H1 (cell line): ENCODE results near the gene PEPD. TPM values are rescaled to one million over a fixed set of nuclear protein-coding genes. Genes with fewer than 3 reads are reported as not detected.

Experiments used
- BCL11A ChIP-seq, 2 experiments: IDR thresholded peaks; one replicate each; pipeline ENCODE4 v1.6.1; 2011; ENCODE audit warnings: low read depth in 2 of 2, low read length in 2 of 2, mild to moderate bottlenecking in 2 of 2
- E2F6 ChIP-seq: IDR thresholded peaks from 2 replicates; pipeline ENCODE4 v1.6.1; 2012; ENCODE audit warnings: inconsistent platforms
- JUND ChIP-seq: IDR thresholded peaks from 2 replicates; pipeline ENCODE4 v1.6.1; 2011; ENCODE audit warnings: mild to moderate bottlenecking, improper control_type of control experiment, low read length
- SIRT6 ChIP-seq: IDR thresholded peaks from one replicate; pipeline ENCODE4 v1.7.1; 2012; ENCODE audit warnings: low read length, inconsistent platforms
- SP1 ChIP-seq: IDR thresholded peaks from 2 replicates; pipeline ENCODE4 v1.6.1; 2011; ENCODE audit warnings: low read depth, low read length
- SRF ChIP-seq: IDR thresholded peaks from 2 replicates; pipeline ENCODE4 v1.6.1; 2011; ENCODE audit warnings: mild to moderate bottlenecking, low read depth, low read length, moderate library complexity
- TAF7 ChIP-seq: optimal IDR thresholded peaks from 2 replicates; pipeline ENCODE3; 2011; ENCODE audit warnings: low read depth, mild to moderate bottlenecking, inconsistent platforms, low read length, moderate library complexity, borderline replicate concordance
- USF2 ChIP-seq: IDR thresholded peaks from 2 replicates; pipeline ENCODE4 v1.6.1; 2011; ENCODE audit warnings: low read length, improper control_type of control experiment
- polyA plus RNA-seq, 7 experiments: library from polyadenylated mRNA; depleted of rRNA in 3 of 7; stranded (reverse) in 5 of 7; unstranded in 2 of 7; fragments of >200 nt in 5 of 7; fragments of 200-250 nt in 2 of 7; gene quantifications; 1 replicate in 5 of 7; 2 replicates in 1 of 7; 4 replicates in 1 of 7; pipeline versions ENCODE4 v1.2.1 to v1.2.3, GENCODE V29; 2011 to 2013; ENCODE audit warnings: missing spikeins in 2 of 7, mixed read lengths in 2 of 7
- total RNA-seq: library from RNA; stranded (reverse); fragmentation: NEBNext Ultra II Directional; extraction: Animal tissue kit (Norgen Biotek cat#: 25700); gene quantifications from 2 replicates; pipeline ENCODE4 v1.2.1, GENCODE V29; 2021

The PEPD gene
- total and polyA plus RNA-seq, 2 of the 8 experiments (the other 6 are each of a cell fraction or from before 2014, with no cell fraction given) = 84.1 to 178 TPM

- TF ChIP-seq TAF7 (no peak), BCL11A (IDR thresholded peaks at IDR 0.05; ENCODE audit: low read depth in 2 of 2, low read length in 2 of 2) (no peak), JUND (no peak), SIRT6 (no peak), SP1 (no peak), E2F6 (no peak), USF2 (no peak), SRF (no peak)
These were observed 139.6 kb downstream of the PEPD start (continued) for GRCh38 chr19:33382006-33382405.
